ENCODE results near the gene SMCP. TPM values are rescaled to one million over a fixed set of nuclear protein-coding genes. Genes with fewer than 3 reads are reported as not detected.

The SMCP gene
- total RNA-seq, 1 experiment from 2014 or later = not detected

DNA sequence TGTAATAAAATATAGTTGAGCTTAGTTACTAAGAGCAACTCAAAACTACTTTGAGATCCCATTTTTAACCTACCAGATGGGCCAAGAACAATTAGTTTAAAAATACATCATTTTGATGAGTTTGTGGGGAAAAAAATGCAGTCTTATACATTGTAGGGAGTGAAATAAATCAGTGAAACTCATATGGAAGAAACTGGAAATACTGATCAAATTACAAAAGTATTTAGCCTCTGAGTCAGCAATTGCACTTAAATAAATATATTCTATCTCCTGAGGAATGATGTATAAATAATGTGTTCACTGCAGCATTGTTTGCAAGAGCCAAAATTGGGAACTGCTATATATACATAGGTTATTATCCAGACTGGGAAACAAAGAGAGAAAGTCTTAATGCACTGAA, 4.6 kb upstream of the SMCP start:
- H3K4me3 ChIP-seq (ENCODE audit: low read depth in 2 of 2, low read length in 2 of 2) = no peak overlapping the region
- H3K4me1 ChIP-seq (ENCODE audit: control insufficient read depth, insufficient read depth, low read length) = no peaks in the 10 kb centered on the region
- H3K27me3 ChIP-seq (ENCODE audit: control insufficient read depth, insufficient read depth, low read length) = no peaks in the 10 kb centered on the region; the same call in 1 of the 2 replicates
- no peak for ATAC-seq
- TF ChIP-seq SIN3A (IDR thresholded peaks at IDR 0.05; ENCODE audit: borderline replicate concordance, insufficient read depth, low read depth, low read length) (no peak), TCF7L2 (IDR thresholded peaks at IDR 0.05; ENCODE audit: low read depth, low read length) (no peak), POLR2AphosphoS5 (IDR thresholded peaks at IDR 0.05; ENCODE audit: low read depth, low read length) (no peak)
- TF ChIP-seq, protein P1, sequence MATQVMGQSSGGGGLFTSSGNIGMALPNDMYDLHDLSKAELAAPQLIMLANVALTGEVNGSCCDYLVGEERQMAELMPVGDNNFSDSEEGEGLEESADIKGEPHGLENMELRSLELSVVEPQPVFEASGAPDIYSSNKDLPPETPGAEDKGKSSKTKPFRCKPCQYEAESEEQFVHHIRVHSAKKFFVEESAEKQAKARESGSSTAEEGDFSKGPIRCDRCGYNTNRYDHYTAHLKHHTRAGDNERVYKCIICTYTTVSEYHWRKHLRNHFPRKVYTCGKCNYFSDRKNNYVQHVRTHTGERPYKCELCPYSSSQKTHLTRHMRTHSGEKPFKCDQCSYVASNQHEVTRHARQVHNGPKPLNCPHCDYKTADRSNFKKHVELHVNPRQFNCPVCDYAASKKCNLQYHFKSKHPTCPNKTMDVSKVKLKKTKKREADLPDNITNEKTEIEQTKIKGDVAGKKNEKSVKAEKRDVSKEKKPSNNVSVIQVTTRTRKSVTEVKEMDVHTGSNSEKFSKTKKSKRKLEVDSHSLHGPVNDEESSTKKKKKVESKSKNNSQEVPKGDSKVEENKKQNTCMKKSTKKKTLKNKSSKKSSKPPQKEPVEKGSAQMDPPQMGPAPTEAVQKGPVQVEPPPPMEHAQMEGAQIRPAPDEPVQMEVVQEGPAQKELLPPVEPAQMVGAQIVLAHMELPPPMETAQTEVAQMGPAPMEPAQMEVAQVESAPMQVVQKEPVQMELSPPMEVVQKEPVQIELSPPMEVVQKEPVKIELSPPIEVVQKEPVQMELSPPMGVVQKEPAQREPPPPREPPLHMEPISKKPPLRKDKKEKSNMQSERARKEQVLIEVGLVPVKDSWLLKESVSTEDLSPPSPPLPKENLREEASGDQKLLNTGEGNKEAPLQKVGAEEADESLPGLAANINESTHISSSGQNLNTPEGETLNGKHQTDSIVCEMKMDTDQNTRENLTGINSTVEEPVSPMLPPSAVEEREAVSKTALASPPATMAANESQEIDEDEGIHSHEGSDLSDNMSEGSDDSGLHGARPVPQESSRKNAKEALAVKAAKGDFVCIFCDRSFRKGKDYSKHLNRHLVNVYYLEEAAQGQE (IDR thresholded peaks at IDR 0.05; ENCODE audit: insufficient read depth in 1 of 2, low read depth in 2 of 2, low read length in 1 of 2) = no peak
- TF ChIP-seq, protein P2, sequence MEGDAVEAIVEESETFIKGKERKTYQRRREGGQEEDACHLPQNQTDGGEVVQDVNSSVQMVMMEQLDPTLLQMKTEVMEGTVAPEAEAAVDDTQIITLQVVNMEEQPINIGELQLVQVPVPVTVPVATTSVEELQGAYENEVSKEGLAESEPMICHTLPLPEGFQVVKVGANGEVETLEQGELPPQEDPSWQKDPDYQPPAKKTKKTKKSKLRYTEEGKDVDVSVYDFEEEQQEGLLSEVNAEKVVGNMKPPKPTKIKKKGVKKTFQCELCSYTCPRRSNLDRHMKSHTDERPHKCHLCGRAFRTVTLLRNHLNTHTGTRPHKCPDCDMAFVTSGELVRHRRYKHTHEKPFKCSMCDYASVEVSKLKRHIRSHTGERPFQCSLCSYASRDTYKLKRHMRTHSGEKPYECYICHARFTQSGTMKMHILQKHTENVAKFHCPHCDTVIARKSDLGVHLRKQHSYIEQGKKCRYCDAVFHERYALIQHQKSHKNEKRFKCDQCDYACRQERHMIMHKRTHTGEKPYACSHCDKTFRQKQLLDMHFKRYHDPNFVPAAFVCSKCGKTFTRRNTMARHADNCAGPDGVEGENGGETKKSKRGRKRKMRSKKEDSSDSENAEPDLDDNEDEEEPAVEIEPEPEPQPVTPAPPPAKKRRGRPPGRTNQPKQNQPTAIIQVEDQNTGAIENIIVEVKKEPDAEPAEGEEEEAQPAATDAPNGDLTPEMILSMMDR (IDR thresholded peaks at IDR 0.05) = no peak
- in situ Hi-C loops (cut with HindIII; ENCODE audit: low pct_unique_long_range_greater_than_20kb, low sequenced_read_pairs) = no loop called here
- BruUV-seq (replicated peaks) = no TSS peak
- ChIA-PET CTCF (no interaction called here), POLR2A (no interaction called here)
- intact Hi-C loops (cut with micrococcal nuclease; ENCODE audit: unreplicated experiment) = loop anchor here (5.0 to 10.0 kb wide), 2 partner anchors 49 to 161 kb away; partner anchors contain the start of gene SPRR1B
- H3K36me3 ChIP-seq (ENCODE audit: control insufficient read depth, insufficient read depth, low read length) = no peaks in the 10 kb centered on the region
- no peak for DNase-seq (ENCODE audit: low read depth, low spot score)
- H3K27ac ChIP-seq (ENCODE audit: low read length) = no peak overlapping the region
- no peaks in the 10 kb centered on the region for H3K9me3 ChIP-seq (ENCODE audit: control insufficient read depth, insufficient read depth, low read depth, low read length)

DNA sequence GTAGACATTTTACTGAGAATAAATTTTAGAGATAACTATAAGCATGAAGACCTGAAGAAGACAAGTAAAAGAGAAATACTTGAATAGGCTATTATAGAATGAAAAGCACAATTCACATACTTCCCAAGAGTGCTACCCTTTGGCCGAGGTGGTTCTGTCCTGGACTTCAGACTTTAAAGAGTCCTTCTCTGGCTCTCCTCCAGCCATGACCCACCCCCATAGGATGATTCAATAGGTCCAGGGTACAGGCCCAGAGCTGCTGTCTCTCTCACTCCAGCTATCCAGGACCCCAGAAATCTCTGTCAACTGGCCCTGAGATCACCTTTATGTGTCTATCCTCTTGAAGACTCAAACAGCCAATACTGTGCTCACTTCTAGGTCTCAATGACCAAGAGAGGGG, 1.3 kb upstream of the SMCP start:
- H3K9me3 ChIP-seq (ENCODE audit: control insufficient read depth, insufficient read depth, low read depth, low read length) = no peaks in the 10 kb centered on the region
- intact Hi-C loops (cut with micrococcal nuclease; ENCODE audit: unreplicated experiment) = loop anchor here (10.0 kb wide), 1 partner anchor 158 kb away; the partner anchor contains the start of gene SPRR1B
- in situ Hi-C loops (cut with HindIII; ENCODE audit: low pct_unique_long_range_greater_than_20kb, low sequenced_read_pairs) = no loop called here

More for the DNA sequence above, 1.3 kb upstream of the SMCP start:
- BruUV-seq (replicated peaks) = no TSS peak
- TF ChIP-seq POLR2AphosphoS5 (IDR thresholded peaks at IDR 0.05; ENCODE audit: low read depth, low read length) (no peak), TCF7L2 (IDR thresholded peaks at IDR 0.05; ENCODE audit: low read depth, low read length) (no peak), SIN3A (IDR thresholded peaks at IDR 0.05; ENCODE audit: borderline replicate concordance, insufficient read depth, low read depth, low read length) (no peak)
- TF ChIP-seq, protein P1 (IDR thresholded peaks at IDR 0.05; ENCODE audit: insufficient read depth in 1 of 2, low read depth in 2 of 2, low read length in 1 of 2) = no peak
- TF ChIP-seq, protein P2 (IDR thresholded peaks at IDR 0.05) = no peak
- ATAC-seq = no peak
- Histone ChIP-seq H3K4me3 (ENCODE audit: low read depth in 2 of 2, low read length in 2 of 2) (no peak overlapping the region), H3K4me1 (ENCODE audit: control insufficient read depth, insufficient read depth, low read length) (no peaks in the 10 kb centered on the region), H3K27ac (ENCODE audit: low read length) (no peak overlapping the region), H3K36me3 (ENCODE audit: control insufficient read depth, insufficient read depth, low read length) (no peaks in the 10 kb centered on the region), H3K27me3 (ENCODE audit: control insufficient read depth, insufficient read depth, low read length) (no peaks in the 10 kb centered on the region; the same call in 1 of the 2 replicates)
- CTCF ChIA-PET = no interaction called here
- POLR2A ChIA-PET = no interaction called here
- no peak for DNase-seq (ENCODE audit: low read depth, low spot score)

Data from Panc1 (cell line).